ENCODE data around the gene COL18A1.
A peak's percentile ranks its signal among the peaks of the same experiment; 100 is the strongest.
"Not testable (repeated sequence)": the region's sequence is repeated elsewhere in the genome, so short reads cannot be mapped to it uniquely, and the experiment has no call there.

The COL18A1 gene

GRCh38 chr21:45550522-45551210 lies 145.7 kb downstream of the COL18A1 start:
- peak; percentile 74 to 76 for DNase-seq

DNA sequence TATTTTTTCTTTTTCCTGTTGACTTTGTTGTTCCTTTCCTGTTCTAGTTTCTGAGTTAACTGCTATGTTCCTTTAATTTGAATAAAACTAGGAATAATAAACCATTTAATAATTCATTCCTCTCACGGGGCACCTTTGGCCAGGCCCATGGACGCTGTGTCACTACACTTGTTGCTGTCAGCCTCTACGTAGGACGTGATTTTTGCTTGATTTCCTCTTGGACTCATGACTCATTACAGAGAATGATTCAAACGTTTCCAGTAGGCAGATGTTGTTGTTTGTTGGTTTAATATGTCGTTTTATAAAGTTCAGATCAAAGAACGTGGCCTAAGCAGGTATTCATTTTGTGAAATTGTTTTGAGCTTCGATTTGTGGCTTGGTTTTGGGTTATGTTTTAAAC lies 146.4 kb downstream of the COL18A1 start:
- DNase-seq: peak; percentile 84 to 85

DNA sequence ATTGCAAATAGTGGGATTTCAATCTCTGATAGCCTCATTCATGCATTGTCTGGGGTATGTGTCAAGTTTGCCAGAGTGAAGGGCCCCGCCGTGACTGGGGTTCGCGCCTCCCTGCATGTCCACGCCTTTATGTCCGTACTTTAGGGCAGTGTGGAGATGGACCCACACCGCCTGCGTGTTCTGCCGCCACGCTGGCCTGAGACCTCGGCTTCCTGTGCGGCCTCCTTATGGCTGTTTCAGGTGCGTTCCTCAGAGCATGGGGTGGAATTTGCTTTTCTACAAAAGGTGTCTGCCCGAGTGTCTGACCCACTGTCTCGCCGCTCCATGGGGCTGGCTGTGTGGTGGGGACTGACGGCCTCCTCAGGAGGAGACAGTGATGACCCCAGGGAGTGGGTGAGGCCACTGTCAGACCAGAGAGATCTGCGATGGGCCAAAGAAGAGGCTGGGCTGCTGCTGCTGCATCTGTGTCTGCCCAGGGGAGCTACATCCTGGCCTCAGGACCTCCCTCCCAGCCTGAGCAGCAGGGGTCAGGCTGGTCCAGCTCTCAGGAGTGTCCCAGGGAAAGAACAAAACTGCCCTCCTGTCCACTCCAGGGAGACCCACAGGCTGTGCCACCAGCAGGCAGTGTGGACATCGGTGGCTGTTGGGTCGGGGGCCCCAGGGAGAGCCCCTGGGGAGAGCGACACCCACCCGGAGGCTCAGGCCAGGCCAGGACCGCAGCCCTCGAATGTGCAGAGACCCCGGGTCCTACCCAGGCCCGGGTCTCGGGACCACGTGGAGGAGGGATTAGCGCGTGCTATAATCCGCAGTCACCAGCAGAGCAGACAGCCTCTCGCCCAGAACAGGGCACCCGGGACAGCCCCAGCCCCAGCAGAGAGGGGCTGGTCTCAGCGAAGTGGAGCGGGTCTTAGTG lies 147.1 kb downstream of the COL18A1 start:
- DNase-seq: no peak

- DNase-seq: no peak
These were observed 147.9 kb downstream of the COL18A1 start for GRCh38 chr21:45552696-45553391.

DNA sequence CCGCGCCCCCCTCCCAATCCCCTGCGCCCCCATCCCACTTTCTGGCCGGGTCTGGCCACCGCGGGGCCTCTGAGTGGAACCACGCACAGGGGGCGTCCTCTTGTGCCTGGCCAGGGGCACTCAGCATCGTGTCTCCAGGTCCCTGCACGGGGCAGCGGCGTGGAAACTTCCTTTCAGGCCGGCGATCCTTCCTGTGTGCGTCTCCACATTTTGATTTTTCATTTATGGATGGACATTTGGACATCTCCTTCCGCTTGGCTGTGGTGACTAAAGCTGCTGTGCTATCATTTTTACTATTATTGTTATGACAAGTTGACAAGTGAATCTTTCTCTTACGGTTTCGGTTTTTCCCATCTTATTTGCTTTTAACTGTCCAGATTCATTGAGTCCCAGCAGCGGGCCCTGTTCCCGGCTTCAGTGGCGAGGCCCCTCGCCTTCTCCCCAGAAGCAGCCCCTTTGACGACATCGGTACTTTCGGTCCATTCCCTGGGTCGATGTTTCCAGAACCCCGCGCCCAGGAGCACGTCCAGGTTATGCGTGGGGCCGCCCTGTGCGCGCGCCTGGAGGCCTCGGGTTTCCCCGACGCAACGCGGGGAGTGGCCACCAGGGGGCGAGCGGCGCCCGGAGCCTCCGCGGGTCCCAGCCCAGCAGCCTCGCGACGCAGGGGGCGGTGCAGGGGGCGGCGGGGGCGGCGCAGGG lies 149.7 kb downstream of the COL18A1 start:
- DNase-seq: peak; percentile 46 to 85

GRCh38 chr21:45555251-45555556 lies 150.2 kb downstream of the COL18A1 start:
- no peak for DNase-seq

DNA sequence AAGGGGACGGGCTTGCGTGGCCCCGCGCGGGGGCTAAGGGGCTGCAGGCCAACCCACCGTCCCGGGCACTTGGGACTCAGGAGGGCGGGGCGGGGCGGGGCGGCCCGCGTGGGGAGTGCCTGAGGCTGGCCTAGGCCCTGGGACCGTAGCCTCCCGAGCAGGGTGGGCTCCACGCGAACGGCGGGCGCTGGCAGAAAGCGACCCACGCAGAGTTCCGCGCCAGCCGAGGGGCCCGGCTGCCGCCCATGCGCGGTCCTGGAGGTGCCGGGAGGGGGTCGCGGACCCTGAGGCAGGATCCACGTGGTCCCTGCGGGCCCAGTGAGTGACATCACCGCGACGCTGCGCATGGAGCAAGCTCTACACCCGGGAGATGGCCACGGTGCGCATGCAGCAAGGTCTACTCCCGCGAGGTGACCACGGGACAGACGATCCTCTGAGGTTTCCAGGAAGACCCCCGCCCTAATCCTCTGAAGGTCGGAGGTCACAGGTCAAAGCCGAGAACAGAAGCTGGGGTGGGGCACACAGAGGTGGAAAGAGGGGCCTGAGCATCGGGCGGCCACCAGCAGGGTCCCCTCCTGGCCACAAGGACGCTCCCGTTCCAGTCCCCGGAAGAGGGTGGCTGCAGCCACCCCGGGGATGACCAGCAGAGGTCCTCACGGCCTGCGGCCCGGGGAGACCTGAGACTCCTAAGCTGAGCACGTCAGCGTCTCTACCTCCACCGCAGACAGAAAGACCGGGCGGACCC lies 150.8 kb downstream of the COL18A1 start:
- peak; percentile 50 to 67 for DNase-seq

GRCh38 chr21:45556302-45556644 lies 151.3 kb downstream of the COL18A1 start:
- DNase-seq: no peak

DNA sequence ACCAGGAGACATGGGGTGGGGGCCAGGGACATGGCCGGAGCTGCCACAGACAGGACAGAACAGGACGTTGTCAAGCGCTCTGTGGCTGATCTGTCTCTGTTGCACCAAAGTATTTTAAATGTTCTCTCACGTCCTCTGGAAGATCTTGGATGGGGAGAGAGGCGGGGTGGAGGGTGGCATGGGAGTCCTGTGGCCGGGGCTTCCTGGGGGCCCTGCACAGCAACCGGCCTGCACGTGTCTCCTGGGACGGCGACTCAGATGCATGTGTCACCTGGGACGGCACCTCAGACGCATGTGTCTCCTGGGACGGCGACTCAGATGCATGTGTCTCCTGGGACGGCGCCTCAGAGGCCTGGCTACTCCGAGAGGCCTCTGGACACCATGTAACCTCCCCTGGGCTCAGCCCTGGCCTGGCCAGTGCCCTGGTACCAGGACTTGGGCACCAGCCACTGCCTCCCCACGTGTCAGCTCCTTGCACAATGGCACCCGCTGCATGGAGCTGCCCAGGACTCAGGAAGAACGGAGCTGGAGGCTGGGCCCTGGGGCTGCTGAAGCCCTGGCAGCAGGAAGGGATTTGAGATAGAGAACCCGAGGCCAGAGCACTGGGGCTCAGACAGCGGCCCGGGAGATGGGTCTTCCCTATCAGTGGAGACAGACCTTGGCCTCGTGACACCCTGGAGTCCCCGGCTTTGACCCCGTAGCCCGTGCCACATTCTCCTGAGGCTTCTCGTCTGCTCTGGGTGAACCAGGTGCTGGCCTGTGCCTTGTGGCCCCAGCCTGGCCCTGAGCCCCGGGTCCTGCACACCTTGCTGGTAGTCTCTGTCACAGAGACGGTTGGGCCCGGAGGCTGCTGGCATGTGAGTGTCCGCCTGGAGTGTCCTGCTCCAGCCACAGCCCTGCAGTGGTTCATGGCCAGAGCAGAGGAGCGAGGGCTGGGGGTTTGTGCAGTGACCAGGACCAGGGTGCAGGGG lies 152.0 kb downstream of the COL18A1 start:
- no peak for DNase-seq

GRCh38 chr21:45557616-45558043 lies 152.7 kb downstream of the COL18A1 start:
- DNase-seq: no peak

DNA sequence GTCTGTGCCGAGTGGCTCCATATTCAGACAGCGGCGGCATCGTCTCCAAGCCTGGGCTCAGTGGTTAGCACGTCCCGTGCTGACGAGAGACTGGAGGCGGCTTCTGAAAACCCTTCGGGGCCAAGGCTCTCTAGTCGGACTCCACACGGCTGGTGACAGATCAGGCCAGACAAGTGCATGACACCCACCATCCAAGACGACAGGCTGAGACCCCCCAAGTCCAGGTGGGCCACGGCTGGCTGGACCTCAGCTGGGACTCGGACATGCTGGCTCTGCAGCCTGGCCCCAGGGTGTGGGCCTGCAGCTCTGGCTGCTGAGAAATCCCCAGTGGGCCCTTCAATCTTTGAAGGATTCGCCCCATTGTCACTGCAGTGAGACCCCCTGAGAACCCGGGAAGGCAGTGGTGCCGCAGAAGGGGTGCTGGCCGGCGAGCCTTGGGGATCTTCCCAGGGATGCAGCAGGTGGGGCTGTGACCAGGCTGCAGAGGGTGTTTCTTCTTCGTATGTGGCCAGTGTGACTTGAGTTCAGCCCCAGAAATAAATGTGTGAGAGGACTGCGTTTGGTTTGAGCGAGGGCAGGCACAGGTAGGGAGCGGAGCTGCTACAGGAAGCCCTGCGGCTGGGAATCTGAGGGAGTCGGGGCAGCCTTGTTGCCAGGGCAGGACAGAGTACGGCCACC lies 153.2 kb downstream of the COL18A1 start:
- no peak for DNase-seq

DNA sequence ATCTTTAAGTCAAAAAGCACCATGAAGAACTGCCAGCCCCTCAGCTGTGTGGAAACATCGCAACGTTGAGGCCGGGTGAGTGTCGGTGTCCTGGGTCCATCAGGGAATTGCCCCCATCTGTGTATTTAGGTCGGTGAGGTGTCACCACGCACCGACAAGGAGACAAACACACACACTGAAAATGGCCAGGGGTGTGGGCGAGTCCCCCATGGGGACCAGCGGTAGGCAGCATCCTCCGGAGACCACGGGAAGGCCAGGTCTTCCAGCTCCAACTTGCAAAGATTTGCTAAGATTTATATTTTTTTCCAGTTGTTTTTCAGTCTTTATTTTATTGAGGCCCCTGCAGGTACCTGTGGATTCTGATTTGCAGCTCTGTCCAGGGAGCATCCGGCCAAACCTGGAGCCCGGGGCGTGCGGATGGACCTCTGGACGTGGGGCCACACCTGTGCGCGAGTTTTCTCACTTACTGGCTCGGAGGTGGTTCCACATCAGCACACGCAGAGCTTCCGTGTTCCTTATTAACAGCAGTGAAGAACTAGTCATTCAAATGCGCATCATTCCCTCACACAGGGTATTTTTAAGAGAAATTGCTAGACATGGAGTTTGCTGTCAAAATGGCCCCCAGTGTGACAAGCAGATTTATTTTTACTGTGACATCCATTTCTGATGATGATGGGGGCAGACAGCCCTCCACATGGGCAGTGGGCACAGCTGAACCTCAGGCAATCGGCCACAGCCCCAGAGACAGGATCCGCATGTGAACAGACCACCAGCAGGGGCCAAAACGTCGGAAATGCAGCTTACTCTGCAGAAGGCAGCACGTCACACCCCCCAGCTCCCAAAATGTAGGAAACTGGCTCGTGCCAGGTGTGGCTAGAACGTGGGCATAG lies 154.5 kb downstream of the COL18A1 start:
- no peak for DNase-seq

DNA sequence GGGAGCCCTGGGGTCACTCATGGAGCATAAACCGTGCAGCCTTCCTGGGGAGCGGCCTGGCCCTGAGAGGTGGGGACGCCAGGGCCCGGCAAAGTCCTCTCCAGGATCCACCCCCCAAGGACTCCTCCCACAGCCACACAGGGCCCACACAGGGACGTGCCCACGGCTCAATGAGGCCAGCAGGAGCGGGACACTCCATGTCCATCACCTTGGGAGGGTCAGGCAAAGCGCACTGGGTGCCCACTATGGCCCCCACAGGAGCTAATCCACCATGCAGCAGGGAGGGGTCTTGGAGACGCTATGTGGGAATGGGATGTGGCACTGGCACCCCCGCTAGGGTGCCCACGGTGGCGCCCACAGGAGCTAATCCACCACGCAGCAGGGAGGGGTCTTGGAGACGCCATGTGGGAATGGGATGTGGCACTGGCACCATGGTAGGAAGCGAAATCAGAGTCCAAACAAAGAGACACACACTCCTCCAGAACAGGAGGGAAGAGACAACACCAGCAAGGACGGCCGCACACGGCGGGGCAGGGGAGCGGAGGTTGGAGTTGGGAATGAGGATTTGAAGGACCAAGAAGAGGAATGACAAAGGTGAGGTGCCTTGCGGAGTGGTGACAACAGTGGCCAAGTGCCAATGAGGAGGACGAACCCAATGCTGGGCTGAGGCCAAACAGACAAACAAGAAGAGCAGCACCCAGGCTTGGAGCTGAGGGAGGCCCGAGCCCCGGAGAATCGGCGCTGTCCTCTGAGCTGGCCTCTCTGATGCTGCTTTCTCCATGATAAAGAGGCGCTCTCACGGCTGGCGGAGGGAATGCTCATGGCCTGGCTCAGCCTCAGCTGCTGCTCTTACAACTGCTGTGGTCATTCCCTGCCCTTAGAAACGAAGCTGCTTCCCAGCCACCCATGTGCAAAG lies 155.4 kb downstream of the COL18A1 start:
- no peak for DNase-seq

- DNase-seq: not testable (repeated sequence)
These were observed 156.3 kb downstream of the COL18A1 start for GRCh38 chr21:45561241-45561640.

DNA sequence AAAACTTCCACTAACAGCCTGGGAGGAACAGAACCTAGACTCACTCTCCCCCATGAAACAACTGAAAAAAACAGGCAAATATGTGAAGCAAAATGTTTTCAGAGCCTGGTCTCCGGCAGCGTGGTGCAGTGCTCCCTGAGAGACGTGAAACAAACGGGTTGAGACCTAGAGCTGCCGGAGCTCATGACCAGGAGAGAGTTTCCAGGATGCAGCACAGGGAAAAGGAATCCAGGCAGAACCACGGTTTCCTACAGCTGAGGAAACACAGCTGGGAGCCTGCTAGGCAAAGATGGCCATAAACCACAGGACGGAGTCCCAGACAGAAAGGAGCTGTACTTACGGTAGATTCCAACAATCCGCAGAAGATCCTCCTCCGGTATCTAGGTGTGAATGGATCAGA lies 157.4 kb downstream of the COL18A1 start:
- DNase-seq: no peak

DNA sequence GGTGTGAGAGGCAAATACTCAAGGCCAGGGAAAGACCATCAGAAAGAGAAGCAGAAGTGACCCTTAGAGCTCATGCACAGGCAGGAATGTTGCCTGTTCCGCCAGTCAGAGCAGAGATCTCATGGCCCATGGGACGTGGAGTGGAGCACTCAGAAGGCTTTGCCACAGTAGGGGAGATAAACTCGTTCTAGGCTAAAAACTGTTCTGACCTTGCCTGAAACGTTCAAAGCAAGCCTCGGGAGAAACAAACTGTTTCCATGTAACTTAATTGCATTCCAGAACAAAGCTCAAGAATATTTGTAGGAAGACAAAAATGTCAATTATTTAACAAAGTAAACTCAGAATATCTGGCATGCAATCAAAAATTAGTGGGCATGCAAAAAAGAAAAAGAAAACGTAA lies 158.0 kb downstream of the COL18A1 start:
- no peak for DNase-seq

Data from inflammatory macrophage treated with lipopolysaccharide for 1 hour (primary cell).